ENCODE measurements around the gene IFNA8.

GRCh38 chr9:21415493-21416267 lies 6.8 kb downstream of the IFNA8 start:
- TF ChIP-seq EZH2 (IDR thresholded peaks at IDR 0.05; ENCODE audit: insufficient read depth, poor library complexity, severe bottlenecking) (no peak), EZH2phosphoT487 (IDR thresholded peaks at IDR 0.05; ENCODE audit: insufficient read depth, low read depth) (no peak)
